ENCODE measurements around the gene CDH23.

CDH23 gene

GRCh38 chr10:71492872-71493271 is 96.2 kb downstream of the CDH23 start:
- DNase-seq: no peak

DNA sequence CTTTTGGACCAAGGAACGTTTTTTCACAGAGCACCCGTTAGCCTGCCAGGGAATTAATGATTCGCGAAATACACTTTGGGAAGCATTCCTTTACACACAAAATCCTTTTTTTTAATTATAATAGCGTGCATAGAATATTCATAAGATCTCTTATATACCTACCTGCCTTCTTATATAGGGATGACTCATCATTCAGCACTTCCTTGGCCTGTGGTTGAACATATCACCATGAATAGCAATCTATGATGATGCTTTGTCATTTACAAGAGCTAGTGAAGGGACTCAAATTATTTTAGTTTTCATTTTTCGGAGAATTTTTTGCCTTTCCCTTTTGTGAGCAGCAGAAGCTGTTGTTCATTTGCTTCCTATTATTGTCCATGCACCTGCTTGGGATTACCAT is 97.0 kb downstream of the CDH23 start:
- DNase-seq: no peak

- DNase-seq: no peak
Observed at GRCh38 chr10:71494476-71494875, 97.8 kb downstream of the CDH23 start.

GRCh38 chr10:71494980-71495381 is 98.3 kb downstream of the CDH23 start:
- peak in 1 of 2 donors; percentile 15 for DNase-seq

DNA sequence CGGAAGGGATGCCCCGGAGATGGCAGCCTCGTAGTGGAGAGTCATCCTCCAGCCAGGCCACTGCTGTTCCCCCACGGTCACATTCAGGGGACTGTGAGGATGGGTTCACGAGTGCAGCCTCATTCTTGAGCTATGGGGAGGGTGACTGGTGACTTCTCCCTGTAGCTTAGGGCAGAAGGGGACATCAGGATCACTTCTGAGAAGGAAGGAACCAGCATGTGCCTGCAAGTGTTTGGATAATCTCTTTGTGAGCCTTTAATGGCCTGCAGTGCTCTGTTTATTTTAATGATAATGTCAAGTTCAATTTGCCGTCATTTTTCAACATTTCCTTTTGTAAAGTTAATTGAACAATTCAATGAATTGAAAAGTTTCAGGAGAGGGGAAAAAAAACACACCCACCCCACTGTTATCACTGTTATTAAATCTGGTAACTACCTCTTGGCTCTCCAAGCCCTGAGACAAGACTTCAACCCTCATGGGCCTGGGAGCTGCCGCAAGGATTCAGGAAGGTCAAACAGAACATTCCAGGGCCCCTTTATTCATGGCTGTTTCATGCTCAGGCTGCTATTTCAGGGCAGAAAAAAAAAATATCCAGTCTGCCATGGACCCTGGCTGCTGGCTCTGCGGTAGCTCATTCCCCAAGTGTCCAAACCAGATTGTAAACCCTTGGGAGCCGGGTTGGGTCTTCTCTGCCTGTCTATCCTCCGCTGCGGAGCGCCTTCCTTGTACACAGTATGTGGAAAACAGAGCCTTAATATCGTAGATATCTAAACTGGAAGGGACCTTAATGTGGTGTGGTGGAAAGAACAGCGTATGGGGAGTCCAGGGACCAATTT is 100.4 kb downstream of the CDH23 start:
- DNase-seq: no peak

GRCh38 chr10:71497763-71498326 is 101.1 kb downstream of the CDH23 start:
- DNase-seq: no peak

- DNase-seq: no peak
Observed at GRCh38 chr10:71501402-71501801, 104.7 kb downstream of the CDH23 start.

GRCh38 chr10:71502190-71502589 is 105.5 kb downstream of the CDH23 start:
- no peak for DNase-seq

DNA sequence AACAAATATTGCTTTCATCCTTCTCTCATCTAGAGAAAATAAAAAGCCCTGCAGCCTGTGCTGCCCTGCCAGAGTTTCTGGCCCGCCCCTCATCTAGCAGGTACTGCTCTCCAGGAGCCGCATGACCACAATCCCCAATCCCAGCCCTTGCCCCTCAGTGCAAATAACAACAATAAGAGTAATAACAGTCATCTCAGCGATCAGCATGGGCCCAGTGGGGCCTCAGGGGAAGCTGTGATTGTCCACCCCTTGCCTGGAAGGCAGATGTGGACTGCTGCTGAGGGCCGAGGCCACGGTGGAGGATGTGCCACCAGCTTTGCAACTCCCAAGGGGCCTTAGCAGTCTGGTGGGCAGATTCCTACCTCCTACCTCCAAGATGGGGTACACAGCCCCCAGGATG is 106.1 kb downstream of the CDH23 start:
- no peak for DNase-seq

DNA sequence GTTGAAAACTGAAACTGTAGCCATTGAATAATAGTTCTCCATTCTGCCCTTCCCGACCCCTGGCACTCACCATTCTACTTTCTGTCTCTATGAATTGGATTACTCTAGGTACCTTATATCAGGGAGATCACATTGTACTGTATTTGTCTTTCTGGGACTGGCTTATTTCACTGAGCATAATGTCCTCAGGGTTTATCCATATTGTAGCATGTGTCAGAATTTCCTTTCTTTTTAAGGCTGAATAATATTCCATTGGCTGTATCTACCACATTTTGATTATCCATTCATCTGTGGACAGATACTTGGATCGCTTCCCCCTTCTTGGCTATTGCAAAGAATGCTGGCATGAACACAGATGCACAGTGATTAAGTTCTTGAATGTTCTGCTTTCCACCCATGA is 107.4 kb downstream of the CDH23 start:
- DNase-seq: no peak

DNA sequence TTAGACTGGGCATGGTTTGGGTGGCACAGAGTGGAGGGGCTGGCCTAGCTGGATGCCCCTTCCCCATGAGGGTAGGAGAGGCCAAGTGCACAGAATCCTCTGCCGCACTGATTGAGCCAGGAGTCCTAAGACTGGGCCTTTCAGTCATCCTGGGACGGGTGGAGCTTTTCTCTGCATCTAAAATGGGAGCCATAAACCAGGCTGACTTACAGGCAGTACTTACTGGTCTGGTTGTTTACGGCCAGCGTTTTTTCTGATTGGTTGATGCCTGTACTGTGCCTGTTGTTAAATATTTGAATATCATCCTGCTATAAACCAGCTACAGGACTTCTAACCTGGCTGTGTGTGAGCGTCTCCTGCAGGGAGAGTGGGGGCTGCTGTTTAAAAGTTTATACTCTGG is 107.8 kb downstream of the CDH23 start:
- DNase-seq: no peak

GRCh38 chr10:71505862-71506261 is 109.1 kb downstream of the CDH23 start:
- no peak for DNase-seq

DNA sequence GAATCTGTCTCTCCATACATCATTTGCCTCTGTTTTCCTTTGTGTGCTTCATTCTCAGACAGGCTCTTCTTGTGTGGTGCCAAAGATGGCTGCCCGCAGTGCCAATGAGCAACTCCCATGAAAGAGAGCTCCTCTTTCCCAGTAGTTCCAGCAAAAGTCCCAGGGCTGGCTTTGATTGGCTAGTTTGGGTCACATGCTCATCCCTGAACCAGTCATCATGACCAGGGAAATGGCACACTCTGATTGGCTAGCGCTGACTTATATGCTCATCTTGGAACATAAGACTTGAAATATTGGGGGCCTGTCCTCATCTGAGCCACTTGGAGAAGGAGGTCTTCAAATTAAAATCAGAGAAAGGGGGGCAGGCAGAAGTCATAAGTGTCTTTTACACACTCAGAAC is 112.7 kb downstream of the CDH23 start:
- no peak for DNase-seq

- no peak for DNase-seq
Observed at GRCh38 chr10:71511206-71511605, 114.5 kb downstream of the CDH23 start.

GRCh38 chr10:71512312-71512711 is 115.6 kb downstream of the CDH23 start:
- DNase-seq: no peak

DNA sequence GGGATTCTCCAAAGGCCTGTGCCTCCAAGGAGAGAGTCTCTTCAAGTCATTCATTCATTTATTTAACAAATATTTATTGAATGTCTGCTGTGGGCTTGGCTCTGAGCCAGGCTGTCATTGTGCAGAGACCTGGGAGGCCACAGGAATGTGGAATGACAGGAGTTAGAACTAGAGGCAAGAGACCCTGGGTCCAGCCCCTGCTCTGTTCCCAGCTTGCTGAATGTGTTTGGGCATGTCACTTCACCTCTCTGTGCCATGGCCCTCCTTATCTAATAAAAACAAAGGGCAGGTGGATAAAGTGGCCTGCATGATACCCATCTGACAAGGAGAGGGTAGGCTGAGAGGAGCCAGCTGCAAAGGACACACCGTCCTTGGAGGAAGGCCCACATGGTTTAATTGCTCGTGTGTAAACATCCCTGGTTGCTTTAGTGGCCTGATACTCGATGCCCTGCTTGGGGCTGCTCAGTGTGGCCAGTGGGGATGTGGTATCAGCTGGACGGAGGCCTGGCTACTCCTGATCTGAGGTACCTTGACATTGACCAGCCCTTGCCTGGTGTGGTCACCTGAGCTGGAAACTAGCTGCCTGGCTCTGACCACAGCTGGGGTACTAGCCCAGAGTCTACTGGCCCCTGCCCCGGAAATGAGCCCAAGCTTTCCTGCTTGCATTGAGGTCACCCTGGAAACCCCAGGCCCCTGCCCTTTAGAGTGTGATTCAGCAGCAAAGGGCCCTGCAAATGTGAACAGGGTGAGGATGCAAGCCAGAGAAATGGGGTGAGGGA is 116.2 kb downstream of the CDH23 start:
- DNase-seq: no peak

DNA sequence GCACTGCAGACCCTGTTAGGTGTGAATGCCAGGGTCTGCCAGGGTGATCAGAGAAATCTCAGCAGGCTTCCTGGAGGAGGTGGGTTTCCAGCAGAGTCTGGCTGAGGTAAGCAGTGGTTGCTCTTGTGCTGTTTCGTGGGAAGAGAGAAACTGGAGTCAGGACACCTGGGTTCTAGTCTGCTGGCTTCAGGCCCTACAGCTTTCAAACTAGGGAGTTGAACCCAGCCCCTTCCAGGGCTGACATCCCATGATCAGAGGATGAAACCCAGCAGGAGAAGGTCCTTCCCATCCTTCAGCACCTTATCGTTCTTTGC is 116.8 kb downstream of the CDH23 start:
- no peak for DNase-seq

DNA sequence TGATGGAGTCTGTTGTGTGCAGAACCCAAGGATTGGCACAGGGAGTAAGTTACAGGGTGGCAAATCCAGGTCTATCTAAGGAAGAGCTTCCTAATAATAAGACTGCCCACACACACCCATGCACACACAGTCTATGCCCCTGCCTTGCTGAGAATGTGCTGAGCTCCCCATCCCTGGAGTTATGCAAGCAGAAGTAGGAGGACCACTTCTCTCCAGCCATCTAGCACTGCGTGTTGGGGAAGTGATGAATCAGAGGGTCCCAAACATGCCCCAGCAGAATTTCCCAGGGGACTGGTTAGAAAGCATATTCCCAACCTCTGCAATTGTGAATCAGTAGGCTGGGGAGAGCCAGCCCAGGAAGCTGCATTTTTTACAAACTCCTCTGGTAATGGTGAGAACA is 117.2 kb downstream of the CDH23 start:
- no peak for DNase-seq

DNA sequence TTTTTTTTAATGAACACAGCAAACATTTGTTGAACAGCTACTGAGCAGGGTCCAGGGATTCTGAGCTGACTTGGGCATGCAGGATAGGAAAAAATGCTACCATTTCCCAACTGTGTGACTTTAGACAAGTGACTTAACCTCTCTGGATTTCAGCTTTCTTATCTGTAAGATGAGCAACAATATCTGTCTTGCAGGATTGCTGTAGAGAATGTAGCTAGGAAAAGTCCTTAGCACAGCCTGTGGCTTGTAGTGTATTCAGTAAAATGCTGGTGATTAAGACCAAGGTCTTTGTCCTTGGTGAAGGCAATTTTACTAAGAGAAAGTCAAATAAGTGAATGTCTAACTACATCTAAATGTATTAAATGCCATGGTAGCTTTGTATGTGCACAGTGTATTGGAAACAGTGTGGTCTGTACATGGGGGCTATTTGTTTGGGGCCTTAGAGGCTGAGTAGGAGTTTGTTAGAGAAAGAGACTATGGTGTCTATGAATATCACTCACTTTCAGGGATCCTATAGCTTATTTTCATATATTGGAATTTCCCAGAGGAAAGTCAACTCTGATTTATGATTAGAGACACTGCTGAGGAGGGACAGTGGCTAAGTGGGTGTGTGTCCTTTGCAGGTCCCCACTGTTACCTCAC is 118.9 kb downstream of the CDH23 start:
- DNase-seq: no peak

GRCh38 chr10:71516890-71517289 is 120.2 kb downstream of the CDH23 start:
- DNase-seq: no peak

DNA sequence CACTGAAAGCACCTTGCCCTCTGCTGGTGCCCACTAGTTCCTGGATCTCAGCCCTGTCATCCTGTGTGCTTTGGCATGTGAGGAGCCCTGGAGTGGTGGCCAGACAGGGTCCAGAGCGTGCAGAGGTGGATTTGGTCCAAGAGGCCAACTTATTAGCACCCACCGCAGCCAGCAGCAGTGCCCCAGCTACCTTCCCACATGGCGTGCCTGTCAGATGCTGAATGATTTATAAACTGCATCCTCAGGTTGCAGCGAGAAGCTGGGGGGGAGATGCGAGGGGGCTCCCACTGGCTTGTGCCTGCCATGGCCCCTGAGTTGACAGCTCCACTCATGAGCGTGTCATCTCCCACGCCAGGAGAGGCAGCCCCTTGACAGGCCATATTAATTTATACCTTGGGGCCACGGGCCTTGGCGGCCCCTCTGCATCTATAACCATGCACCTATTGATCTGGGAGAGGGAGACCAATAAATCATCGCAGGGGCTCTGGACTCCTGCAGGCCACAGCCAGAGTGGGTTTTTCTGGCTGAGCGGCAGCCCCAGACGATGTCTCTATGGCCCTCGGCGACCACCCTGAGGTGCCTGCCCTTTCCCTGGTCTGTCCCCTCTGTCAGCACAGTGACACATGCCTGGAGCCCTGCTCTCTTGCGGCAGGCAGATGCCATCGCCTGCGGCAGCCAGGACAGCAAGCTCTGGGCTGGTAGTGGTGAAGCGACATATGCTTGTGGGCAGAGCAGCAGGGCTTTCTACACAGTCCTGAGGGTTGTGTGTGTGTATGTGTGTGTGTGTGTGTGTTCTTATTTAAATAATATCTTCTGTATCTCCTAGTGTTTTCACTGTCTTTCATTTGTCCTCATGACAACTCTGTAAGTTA is 120.8 kb downstream of the CDH23 start:
- DNase-seq: no peak

DNA sequence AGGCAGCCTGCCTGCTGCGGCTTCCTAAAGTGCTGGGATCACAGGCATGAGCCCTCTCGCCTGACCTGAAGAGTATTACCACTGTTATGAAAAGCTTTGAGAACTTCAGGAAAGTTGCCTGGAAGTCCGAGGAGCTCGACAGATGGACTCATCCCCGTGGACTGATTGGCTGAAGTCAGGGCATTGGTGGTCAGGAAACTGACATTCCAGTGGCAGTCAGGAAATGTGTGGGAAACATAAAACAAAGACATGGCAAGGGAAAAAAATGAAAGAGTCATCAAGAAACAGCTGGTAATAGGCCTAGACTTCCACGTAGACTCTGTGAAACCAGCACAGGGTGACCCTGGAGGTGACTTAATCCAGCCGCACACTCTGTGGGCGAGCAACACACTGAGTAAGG is 123.3 kb downstream of the CDH23 start:
- DNase-seq: no peak
